ENCODE measurements around the gene STXBP5L.

Gene STXBP5L

DNA sequence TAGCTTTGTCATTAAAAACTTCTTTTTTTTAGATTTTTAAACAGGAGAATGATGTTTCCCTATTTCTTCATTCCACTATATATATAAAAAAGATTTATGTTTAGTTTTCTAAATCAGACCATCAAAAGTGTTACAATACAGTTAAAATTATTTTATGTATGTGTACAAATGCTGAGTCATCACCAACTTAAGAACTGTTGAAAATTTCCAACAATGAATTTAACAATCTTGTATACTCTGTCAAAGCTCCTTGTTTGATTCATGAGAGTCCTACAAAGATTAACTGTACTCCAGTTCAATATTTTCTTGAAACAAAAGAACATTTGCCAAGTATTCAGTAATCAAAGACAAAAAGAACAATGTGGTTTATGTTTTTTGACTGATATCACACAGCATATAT lies 555.7 kb downstream of the STXBP5L start:
- no peak for DNase-seq
- H3K9me3 ChIP-seq (ENCODE audit: severe bottlenecking), result no peaks in the 10 kb centered on the region
- H3K4me3 ChIP-seq (ENCODE audit: low read depth, low read length), result no peak overlapping the region
- H3K27me3 ChIP-seq (ENCODE audit: insufficient read depth, low read depth, severe bottlenecking), result no peaks in the 10 kb centered on the region
- peaks cover 39% of the 10 kb centered on the region for H3K36me3 ChIP-seq
- TF ChIP-seq, protein P1, sequence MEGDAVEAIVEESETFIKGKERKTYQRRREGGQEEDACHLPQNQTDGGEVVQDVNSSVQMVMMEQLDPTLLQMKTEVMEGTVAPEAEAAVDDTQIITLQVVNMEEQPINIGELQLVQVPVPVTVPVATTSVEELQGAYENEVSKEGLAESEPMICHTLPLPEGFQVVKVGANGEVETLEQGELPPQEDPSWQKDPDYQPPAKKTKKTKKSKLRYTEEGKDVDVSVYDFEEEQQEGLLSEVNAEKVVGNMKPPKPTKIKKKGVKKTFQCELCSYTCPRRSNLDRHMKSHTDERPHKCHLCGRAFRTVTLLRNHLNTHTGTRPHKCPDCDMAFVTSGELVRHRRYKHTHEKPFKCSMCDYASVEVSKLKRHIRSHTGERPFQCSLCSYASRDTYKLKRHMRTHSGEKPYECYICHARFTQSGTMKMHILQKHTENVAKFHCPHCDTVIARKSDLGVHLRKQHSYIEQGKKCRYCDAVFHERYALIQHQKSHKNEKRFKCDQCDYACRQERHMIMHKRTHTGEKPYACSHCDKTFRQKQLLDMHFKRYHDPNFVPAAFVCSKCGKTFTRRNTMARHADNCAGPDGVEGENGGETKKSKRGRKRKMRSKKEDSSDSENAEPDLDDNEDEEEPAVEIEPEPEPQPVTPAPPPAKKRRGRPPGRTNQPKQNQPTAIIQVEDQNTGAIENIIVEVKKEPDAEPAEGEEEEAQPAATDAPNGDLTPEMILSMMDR (IDR thresholded peaks at IDR 0.05; ENCODE audit: low read depth, low read length), result no peak
- H3K27ac ChIP-seq, result no peak overlapping the region

DNA sequence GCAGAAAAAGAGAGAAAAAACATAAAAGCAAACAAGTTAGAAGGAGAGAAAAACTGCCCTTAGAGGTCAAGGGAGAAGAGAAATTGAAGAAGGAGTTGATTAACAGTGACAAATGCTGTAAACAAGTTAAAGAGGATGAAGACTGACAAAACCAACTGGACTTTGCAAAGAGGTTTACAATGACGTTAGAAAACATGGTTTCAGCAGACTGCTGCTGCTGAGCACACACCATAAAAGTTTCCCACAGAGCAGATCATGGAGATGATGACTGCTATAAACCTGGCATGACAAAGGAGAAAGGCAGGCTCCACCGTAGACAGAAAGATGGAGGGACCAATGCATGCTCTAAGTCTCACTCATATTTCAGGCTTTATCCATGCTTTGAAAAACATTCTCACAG lies 559.1 kb downstream of the STXBP5L start:
- Histone ChIP-seq H3K27ac (no peak overlapping the region), H3K9me3 (ENCODE audit: severe bottlenecking) (no peaks in the 10 kb centered on the region), H3K4me3 (ENCODE audit: low read depth, low read length) (no peak overlapping the region), H3K36me3 (peaks cover 38% of the 10 kb centered on the region), H3K27me3 (ENCODE audit: insufficient read depth, low read depth, severe bottlenecking) (no peaks in the 10 kb centered on the region)
- TF ChIP-seq, protein P1 (IDR thresholded peaks at IDR 0.05; ENCODE audit: low read depth, low read length), result no peak
- no peak for DNase-seq

DNA sequence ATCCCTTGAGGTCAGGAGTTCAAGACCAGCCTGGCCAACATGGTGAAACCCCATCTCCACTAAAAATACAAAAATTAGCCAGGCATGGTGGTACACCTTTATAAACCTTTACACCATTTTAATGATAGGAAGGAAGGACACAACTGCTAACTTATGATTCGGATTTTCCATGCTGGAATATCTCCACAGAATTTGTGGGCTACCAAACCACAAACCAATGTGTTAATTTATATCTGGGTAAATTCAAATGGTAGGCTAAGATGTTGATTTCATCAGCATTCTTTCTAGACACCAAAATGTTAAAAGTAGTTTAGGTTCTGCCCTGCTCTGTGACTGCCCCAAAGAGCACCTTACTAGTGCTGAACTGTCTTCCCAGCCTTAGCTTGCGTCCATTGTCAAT lies 565.0 kb downstream of the STXBP5L start:
- H3K27ac ChIP-seq, result no peak overlapping the region
- no peaks in the 10 kb centered on the region for H3K27me3 ChIP-seq (ENCODE audit: insufficient read depth, low read depth, severe bottlenecking)
- H3K36me3 ChIP-seq, result peaks cover 46% of the 10 kb centered on the region
- no peak overlapping the region for H3K4me3 ChIP-seq (ENCODE audit: low read depth, low read length)
- TF ChIP-seq, protein P1 (IDR thresholded peaks at IDR 0.05; ENCODE audit: low read depth, low read length), result no peak
- DNase-seq, result no peak
- no peaks in the 10 kb centered on the region for H3K9me3 ChIP-seq (ENCODE audit: severe bottlenecking)
